Jurkat, Clone E6-1 (cell line): ENCODE results near the gene FIBCD1.
A peak's percentile ranks its signal among the peaks of the same experiment; 100 is the strongest.
"Not testable (repeated sequence)": the region's sequence is repeated elsewhere in the genome, so short reads cannot be mapped to it uniquely, and the experiment has no call there.

Experiments used
- DNase-seq: peaks from one replicate; pipeline ENCODE4 v3.0.0-alpha.2; 2011; ENCODE audit warnings: low read depth, low spot score
- H3K4me3 ChIP-seq: 2 replicates; pipeline ENCODE4 v1.5.1; 2011; ENCODE audit warnings: mild to moderate bottlenecking, low read length, control low read depth, moderate library complexity

Gene FIBCD1

DNA sequence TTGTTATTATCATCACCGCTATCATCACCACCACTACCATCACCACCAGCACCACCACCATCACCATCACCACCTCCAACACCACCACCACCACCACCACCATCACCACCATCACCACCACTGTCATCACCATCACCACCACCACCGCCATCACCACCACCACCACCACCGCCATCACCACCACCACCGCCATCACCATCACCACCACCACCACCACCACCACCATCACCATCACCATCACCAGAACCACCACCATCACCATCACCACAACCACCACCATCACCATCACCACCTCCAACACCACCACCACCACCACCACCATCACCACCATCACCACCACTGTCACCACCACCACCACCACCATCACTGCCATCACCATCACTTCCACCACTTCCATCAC is 19.5 kb upstream of the FIBCD1 start:
- H3K4me3 ChIP-seq: not testable (repeated sequence)

DNA sequence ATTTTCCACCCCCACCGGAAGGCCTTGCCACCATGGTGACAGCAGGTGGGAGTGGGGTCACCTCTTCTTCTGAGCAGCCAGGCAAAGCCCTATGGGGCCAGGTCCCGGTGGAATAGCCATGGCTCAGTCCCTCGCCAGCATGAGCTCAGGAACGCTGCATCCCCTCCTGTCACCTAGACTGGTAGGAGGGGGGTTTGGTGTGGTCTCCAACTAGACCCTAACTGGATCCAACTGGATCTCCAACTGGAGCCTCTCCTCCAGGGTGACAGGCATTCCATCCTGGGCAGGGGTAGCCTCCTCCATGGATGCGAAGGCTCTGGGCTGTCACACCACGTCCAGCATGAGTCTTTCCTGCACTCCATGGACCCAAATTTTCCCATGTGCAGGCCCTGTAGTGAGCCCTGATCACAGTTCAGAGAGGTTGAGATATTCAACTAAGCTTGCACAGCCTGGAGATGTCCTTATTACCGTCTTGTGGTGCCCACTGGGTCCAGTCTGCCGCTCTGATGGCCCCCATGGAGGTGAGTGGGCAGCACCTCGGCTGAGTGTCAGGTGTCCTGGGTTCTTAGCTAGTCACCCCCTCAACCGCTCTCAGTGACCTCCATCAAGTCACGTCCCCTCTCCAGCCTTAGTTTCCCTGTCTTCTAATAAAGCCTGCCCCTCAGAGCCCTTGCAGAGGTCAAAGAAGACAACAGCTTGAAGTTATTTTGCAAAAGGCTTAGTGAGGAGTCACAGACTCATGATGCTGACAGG is 18.6 kb upstream of the FIBCD1 start:
- DNase-seq: no peak
- H3K4me3 ChIP-seq: no peak overlapping the region

More for the DNA sequence above, 19.5 kb upstream of the FIBCD1 start:
- DNase-seq: not testable (repeated sequence)

DNA sequence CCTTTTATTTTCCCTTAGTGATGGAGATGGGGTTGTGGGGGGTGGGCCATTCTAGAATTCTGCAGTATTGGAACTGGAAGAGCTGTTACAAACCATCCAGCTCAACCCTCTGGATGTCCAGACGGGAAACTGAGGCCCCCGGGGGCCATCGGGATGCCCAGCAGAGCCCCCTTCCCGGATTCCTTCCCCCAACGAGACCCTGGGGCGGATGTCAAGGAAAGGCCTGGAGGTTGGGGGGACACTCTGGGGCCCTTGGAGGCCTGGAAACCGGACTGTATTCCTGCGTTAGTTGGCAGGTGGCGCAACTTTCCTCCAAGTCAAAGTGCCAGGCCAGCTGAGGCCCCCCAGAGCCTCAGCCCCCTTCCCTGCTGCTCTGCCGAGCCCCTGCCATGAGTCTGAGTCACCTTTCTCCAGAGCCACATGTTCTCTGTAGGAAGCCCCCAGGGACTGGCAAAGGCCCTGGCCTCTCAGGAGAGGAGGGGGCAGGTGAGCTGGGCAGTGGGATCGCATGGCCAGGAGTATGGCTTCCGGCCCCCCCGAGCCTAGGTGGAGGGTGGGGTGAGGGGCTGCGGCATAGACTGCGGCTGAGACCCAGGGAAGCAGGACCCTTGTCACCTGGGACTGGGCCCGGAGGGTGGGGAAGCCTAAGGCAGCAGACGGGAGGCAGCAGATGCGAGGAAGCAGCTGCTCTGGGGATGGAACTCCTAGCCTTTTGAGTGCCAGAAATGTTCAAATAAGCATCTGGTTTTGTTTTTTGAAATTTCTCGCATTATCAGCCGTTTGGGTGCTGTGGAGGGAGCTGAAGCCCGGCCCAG is 17.8 kb upstream of the FIBCD1 start:
- no peak for DNase-seq
- no peak overlapping the region for H3K4me3 ChIP-seq

DNA sequence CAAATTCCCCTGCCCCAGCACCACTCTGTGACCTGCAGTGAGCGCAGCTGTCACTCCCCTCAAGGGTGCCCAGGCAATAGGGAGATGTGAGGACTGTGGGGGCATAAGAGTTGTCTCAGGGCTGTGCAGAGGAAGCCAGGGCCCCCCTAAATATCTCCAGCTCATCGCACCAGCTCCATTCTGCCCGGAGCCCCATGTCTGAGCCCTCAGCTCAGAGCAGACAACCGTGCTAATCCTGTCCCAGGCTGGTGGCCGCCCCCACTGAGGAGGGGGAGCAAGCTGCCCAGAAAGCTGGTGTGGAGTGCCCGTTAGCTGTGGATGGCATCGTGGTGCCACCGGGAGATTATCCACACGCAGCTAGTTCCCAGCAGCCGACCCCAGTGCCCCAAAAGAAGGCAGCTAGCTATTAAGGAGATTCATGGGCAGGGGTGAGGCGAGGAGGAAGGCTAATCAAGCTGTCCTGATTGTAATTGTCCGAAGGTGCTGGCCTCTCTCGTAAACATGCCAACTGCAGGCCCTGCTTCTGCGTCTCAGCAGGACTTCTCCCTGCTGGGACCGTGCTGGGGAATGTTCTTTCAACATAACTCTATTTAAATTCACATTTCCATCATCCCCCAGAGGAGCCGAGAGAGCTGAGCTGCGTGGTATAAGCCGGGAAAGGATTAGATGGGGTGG is 17.0 kb upstream of the FIBCD1 start:
- no peak overlapping the region for H3K4me3 ChIP-seq
- no peak for DNase-seq

DNA sequence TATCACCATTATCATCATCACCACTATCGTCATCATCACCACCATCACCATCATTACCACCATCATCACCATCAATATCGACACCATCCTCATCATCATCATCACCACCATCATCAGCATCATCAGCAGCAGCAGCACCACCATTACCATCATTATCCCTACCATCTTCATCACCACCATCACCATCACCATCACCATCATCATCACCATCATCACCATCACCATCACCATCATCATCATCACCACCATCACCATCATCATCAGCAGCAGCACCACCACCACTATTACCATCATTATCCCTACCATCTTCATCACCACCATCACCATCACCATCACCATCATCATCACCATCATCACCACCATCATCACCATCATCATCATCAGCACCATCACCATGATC is 15.9 kb upstream of the FIBCD1 start:
- H3K4me3 ChIP-seq, DNase-seq: not testable (repeated sequence)

DNA sequence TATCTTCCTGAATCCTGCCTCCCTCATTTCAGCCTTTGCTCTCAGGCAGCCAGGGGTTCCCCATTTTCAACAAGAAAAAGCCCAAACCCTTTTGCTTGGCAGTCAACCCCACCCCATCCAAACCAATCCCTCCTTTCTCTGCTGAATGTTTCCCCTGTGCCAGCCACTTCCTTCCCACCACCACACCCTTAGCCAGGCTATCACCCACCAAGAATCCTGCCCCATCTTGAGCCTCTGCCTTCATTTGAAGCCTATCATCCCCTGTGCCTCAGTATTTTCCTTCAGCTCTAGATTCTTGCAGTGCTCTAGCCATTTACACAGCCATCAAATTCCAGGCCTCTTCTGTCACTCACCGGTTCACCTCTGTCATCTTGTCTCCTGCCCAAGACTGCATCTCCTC is 15.3 kb upstream of the FIBCD1 start:
- no peak for DNase-seq
- H3K4me3 ChIP-seq: no peak overlapping the region

DNA sequence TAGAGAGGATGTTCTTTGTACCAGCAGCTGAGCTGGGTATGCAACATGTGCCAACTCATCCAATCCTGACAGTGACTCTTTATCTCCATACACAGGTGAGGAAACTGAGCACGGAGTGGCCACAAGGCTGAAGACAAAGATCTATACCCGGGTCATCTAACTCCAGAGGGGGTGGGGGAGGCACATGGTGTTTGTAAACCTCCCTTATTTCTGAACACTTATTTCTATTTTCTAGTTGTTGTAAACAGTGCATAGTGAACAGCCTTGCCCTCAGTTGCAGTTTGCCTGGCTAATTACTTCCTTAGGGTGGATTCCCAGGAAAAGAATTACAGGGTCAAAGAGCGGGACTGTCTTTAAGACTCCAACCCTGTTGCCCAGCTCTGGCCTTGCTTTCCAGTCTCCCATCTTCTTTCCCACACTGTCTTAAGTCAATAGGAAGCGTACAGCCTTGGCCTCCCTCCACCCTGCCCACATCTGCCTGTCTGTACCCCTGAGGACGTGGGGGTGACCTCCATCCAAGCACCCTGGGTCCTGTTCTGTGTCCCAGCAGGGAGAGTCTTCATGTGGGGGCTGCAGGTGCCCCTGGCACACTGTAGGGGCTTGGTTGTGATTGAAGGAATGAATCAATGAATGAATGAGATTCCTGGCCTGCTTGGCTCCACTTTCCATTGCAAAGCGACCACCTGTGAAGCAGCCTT is 13.2 kb upstream of the FIBCD1 start:
- no peak overlapping the region for H3K4me3 ChIP-seq
- no peak for DNase-seq

DNA sequence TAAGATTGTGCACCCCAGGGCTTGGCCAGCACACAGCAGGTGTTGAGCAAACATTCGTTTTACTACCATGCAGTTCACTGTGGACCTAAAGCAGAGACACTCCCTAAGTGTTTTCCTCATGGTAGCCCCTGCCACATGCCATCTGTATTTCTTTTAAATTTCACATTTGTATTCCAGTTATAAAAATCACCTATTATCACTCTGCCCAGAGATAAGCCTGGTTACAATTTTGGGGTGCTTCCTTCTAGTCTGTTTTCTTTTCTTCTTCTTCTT is 10.9 kb upstream of the FIBCD1 start:
- no peak for DNase-seq
- no peak overlapping the region for H3K4me3 ChIP-seq

DNA sequence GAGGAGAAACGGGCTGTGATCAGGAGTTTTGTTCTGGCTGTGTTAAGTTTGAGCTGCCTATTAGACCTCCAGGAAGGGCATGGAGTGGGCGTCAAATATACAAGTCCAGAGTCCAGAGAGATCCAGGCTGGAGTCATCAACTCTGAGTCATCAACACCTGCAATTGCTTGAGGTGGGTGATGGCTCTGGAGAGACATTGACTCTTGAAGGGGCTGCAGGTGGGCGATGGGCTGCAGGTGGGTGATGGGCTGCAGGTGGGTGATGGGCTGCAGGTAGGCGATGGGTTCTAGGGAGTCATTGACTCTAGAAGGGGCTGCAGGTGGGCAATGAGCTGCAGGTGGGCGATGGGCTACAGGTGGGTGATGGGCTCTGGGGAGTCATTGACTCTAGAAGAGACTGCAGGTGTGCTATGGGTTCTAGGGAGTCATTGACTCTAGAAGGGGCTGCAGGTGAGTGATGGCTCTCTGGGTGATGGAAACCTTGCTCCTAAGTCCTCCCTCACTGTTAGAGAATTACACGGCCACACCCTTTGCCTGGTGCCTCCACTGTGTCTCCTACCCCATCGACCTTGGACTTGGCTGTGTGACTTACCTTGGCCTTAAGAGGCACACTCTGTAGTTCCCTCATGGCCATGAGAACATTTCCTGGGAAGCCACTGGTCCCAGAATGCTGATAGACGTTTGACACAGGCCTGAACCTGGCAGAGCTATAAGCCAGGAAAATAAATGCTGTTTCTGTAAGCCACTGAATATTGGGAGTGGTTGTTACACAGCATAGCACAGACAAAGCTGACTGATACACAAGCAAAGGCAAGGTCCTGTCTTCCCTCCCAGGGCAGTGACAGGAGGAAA is 10.4 kb upstream of the FIBCD1 start:
- DNase-seq: no peak
- no peak overlapping the region for H3K4me3 ChIP-seq

DNA sequence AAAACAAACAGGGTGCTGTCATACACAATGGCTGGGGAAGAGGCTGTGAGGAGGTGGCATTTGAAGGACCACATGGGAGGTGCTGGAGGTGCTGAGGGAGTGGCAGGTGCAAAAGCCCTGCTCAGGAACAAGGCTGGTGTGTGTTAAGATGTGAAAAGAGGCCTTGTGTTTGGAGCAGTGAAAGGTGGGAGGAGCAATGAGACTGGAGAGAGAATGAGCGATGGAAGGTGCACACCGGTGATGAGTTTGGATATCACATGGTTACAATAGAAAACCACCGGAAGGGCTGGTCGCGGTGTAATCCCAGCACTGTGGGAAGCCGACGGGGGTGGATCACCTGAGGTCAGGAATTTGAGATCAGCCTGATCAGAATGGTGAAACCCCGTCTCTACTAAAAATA is 9.2 kb upstream of the FIBCD1 start:
- no peak overlapping the region for H3K4me3 ChIP-seq
- DNase-seq: no peak

DNA sequence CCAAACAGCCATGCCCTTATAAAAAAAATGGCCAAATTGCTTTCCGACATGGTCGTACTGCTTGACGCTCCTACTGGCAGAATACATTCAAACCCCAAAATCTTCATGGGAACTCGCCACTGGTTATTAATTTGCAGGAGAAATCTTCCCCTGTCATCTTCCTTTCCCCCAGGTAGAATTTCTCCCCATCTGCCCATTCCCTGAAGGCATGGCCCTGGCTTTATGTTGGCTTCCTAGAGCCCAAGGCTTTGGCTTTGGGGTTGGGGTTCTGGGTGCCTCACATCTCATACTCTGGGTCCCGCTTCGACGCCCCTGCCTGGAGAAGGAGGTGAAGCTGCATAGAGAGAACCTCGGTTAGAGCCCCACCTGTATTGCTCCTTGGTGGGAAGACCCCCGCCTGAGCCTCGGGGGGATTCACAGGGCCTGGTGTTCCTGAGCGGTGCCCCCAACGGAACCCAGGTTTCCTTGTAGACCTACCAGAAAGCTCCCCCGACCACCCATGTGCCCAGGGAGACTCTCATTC is 8.6 kb upstream of the FIBCD1 start:
- DNase-seq: no peak
- H3K4me3 ChIP-seq: no peak overlapping the region

DNA sequence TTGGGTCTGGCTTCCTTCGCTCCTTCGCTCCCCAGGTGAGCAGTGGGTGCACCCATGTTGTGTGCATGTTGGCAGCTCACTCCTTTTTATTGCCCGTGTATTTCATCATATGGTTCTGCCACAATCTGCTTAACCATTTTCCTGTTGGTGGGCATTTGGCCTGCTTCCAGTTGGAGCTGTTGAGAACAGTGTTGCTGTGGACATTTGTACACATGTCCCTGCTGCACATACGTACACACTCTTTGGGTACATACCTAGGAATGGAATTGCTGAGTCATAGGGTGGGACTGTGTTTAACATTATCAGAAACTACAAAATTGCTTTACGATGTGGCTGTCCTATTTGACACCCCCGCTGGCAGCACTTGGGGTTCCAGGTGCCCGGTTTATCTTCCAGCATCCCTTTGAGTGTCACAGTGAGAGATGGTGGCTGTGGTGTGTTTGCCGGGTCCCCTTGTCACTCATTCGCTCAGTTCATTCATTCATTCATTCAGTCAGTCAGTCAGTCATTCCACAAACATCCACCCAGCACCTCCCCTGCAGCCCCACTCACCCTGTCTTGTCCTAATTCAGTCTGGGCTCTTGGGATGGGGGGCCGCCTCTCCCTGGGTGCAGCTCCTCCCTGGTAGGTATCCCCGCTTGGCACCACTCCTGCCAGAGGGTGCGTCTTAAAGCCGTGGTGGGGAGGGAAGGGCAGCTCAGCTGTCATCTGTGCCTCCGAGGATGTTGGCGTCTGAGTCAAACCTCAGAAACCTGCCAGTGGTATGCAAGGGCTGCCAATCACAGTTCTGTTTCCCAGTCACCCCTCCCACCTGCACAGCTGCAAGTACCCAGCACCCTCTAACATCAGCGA is 7.9 kb upstream of the FIBCD1 start:
- peak; percentile 37 for DNase-seq
- H3K4me3 ChIP-seq: no peak overlapping the region

DNA sequence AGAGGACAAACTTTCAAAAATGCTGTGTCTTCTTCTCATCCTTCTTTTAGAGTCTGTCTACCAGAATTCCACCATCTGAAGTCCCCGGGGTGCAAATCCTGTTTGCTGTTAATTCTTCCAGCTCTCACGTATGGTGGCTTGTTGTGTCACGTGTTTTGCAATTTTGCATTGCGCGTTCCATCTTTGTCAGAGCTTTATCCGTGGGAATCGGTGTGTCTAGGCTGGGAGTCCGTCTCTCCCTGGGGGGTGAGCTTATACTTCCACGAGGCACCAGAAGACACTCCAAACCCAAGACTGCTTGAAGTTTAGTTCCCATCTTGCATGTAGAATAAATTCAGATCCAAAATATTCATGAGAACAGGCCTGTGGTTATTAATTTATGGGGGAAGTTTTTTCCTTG is 6.1 kb upstream of the FIBCD1 start:
- no peak for DNase-seq
- no peak overlapping the region for H3K4me3 ChIP-seq

DNA sequence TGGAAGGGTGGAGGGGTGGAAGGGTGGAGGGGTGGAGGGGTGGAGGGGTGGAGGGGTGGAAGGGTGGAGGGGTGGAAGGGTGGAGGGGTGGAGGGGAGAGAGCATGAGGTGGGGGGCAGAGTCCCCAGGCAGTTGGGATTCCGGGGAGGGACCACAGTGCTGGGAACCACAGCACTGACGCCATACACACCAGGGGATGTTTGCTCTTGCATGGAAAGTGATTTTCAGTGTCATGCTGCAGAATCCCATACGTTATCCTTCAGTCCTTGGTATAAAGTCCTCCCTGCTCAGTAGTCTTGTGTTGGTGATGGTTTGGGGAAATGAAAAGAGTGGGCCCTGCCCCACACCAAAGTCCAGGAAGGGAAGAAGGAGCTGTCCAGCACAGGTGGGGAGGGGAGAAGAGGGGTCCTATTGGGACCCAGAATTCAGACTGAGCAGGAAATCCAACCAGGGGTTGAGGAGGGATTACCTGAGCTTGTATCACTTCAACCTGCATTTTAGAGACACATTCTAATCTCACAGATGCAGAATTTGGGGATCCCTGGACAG is 5.5 kb upstream of the FIBCD1 start:
- H3K4me3 ChIP-seq: no peak overlapping the region
- DNase-seq: no peak

DNA sequence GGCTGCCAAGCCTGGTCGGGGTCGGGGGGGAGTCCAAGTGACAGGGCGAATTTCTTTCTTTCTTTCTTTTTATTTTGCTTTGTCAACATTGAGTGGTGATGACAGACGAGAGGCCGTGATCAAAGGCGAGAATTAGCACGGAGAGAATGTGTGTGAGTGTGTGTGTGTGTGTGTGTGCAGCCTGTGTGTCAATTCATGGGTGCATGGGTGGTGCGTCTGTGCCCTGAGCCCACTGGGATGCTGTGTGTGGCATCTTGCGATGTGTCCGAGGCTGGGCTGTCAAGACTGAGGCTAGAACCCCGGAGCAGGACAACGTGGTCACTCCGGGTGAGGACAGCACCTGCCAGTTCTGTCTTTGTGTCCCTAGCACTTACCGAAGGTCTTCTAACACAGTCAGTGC is 4.7 kb upstream of the FIBCD1 start:
- no peak for DNase-seq
- no peak overlapping the region for H3K4me3 ChIP-seq

DNA sequence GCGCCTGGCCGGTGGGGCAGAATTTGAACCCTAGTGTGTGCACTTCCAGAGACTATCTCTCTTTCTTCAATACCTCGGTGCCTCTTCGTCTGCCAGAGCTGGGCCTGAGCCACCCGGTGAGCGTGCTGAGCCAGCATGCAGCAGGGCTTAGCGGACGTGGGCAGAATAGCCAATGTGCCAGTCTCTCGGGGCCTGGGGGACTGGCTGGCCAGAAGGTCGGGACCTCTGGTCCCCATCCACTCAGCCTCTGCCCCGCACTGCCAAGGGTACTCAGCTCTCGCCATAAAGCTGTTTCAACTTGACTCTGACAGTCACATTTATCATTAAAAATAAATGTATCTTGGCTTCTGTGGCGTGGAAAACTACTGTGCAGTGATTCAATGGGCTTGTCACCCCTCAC is 4.2 kb upstream of the FIBCD1 start:
- no peak for DNase-seq
- H3K4me3 ChIP-seq: no peak overlapping the region

DNA sequence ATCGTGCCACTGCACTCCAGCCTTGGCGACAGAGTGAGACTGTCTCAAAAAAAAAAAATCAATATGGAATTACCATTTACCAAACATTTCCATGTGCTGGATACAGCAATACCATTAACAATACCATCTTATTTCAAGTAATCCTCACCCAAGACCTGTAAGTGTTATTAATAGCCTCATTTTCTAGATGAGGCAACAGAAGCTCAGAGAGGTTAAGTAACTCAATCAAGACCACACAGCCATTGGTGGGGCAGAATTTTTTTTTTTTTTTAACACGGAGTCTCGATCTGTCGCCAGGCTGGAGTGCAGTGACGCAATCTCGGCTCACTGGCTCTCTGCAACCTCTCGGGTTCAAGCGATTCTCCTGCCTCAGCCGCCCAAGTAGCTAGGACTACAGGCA is 3.6 kb upstream of the FIBCD1 start:
- no peak overlapping the region for H3K4me3 ChIP-seq
- DNase-seq: no peak

DNA sequence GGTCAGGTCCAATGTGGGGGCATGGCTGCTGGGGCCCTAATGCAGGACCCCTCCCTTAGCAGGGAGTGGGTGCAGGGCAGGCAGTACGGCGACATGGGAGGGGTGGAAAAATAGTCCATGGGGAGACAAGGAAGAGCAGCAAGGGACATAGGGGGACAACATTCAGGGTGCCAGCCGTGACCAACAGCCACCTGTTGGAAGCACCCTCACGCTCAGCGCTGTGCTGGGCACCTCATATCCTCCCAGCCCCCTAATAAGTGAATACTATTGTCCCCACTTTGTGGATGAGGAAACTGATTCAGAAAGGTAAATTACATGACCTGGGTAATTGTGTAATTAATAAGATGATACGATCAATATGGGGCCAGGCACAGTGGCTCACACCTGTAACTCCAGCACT is 3.0 kb upstream of the FIBCD1 start:
- H3K4me3 ChIP-seq: no peak overlapping the region
- no peak for DNase-seq
